ENCODE results near the gene ACAD9. TPM values are rescaled to one million over a fixed set of nuclear protein-coding genes. Genes with fewer than 3 reads are reported as not detected.

Gene ACAD9
- total and polyA plus RNA-seq, 2 of the 13 experiments (the other 11 are each of a cell fraction or from before 2014, with no cell fraction given) = 15.3 to 38.2 TPM

GRCh38 chr3:128929364-128929763 is 49.9 kb downstream of the ACAD9 start:
- no peak for DNase-seq (ENCODE audit: low spot score)

GRCh38 chr3:128931046-128931445 is 51.6 kb downstream of the ACAD9 start:
- H3K36me3 ChIP-seq (replicated peaks in 1 of 2; ENCODE audit: control insufficient read depth in 1 of 2, insufficient read depth in 2 of 2, low read length in 2 of 2) = no peaks in the 10 kb centered on the region
- no TSS peak for BruUV-seq (replicated peaks)
- no peaks in the 10 kb centered on the region for H3K79me2 ChIP-seq (ENCODE audit: insufficient read depth, low read length)
- ATAC-seq (no peak), DNase-seq (ENCODE audit: low spot score) (no peak), FAIRE-seq (no peak)
- WGBS (ENCODE audit: low lambda C conversion rate) = 50% methylated on average over 10 of the region's 10 CpGs
- peaks cover 0 to 16% of the 10 kb centered on the region in 2 experiments; a peak in 2 of 5 replicates for H3K27me3 ChIP-seq (ENCODE audit: control insufficient read depth in 1 of 2, insufficient read depth in 2 of 2, low read length in 2 of 2)
- no peak overlapping the region for H3K4me3 ChIP-seq (replicated peaks in 1 of 3; ENCODE audit: insufficient read depth in 1 of 3, low read depth in 2 of 3, low read length in 3 of 3)
- no peaks in the 10 kb centered on the region for H4K20me1 ChIP-seq (ENCODE audit: insufficient read depth, low read length)
- H2AFZ ChIP-seq (ENCODE audit: low read length) = no peak overlapping the region
- H3K9me3 ChIP-seq (ENCODE audit: low read length) = no peaks in the 10 kb centered on the region
- intact Hi-C loops (cut with micrococcal nuclease; ENCODE audit: unreplicated experiment) (no loop called here), in situ Hi-C loops (cut with HindIII; ENCODE audit: extremely low pct_ligation_motif_present, low pct_unique_long_range_greater_than_20kb) (no loop called here)
- H3K9ac ChIP-seq (ENCODE audit: insufficient read depth, low read depth, low read length) = no peak overlapping the region
- no peak overlapping the region for H3K4me2 ChIP-seq (ENCODE audit: low read depth, low read length)
- no peak overlapping the region for H3K27ac ChIP-seq (ENCODE audit: extremely low read length, insufficient read depth, low read length)
- ChIA-PET CTCF (ENCODE audit: low intra/inter-chr PET ratio, low total read pairs) (no interaction called here), POLR2A (no interaction called here)
- 0 out of 2 replicates have a peak, but pooled peaks cover 8% of the 10 kb centered on the region for H3K4me1 ChIP-seq (ENCODE audit: insufficient read depth, low read length)
- TF ChIP-seq SMYD3 (CRISPR knock-in tag; IDR thresholded peaks at IDR 0.05) (no peak), RELA (CRISPR knock-in tag; IDR thresholded peaks at IDR 0.05) (no peak), ZNF775 (CRISPR knock-in tag; IDR thresholded peaks at IDR 0.05; ENCODE audit: borderline replicate concordance) (no peak), THRA (CRISPR knock-in tag; IDR thresholded peaks at IDR 0.05; ENCODE audit: borderline replicate concordance) (no peak), ZHX2 (IDR thresholded peaks at IDR 0.05; ENCODE audit: low read depth) (no peak), ZHX2 (CRISPR knock-in tag; IDR thresholded peaks at IDR 0.05; ENCODE audit: borderline replicate concordance) (no peak), ZNF205 (CRISPR knock-in tag; IDR thresholded peaks at IDR 0.05) (no peak), STAT5B (CRISPR knock-in tag; IDR thresholded peaks at IDR 0.05) (no peak)

More at GRCh38 chr3:128929364-128929763, 49.9 kb downstream of the ACAD9 start:
- no peak overlapping the region for H3K4me3 ChIP-seq (replicated peaks in 1 of 3; ENCODE audit: insufficient read depth in 1 of 3, low read depth in 2 of 3, low read length in 3 of 3)
- FAIRE-seq (no peak), ATAC-seq (no peak)
- no peaks in the 10 kb centered on the region for H3K79me2 ChIP-seq (ENCODE audit: insufficient read depth, low read length)
- H4K20me1 ChIP-seq (ENCODE audit: insufficient read depth, low read length) = no peaks in the 10 kb centered on the region
- no peaks in the 10 kb centered on the region for H3K4me1 ChIP-seq (ENCODE audit: insufficient read depth, low read length)
- in situ Hi-C loops (cut with HindIII; ENCODE audit: extremely low pct_ligation_motif_present, low pct_unique_long_range_greater_than_20kb) (no loop called here), intact Hi-C loops (cut with micrococcal nuclease; ENCODE audit: unreplicated experiment) (no loop called here)
- WGBS (ENCODE audit: low lambda C conversion rate) = 55% methylated on average over 3 of the region's 3 CpGs
- CTCF ChIA-PET (ENCODE audit: low intra/inter-chr PET ratio, low total read pairs) = no interaction called here
- no peak overlapping the region for H2AFZ ChIP-seq (ENCODE audit: low read length)
- H3K9me3 ChIP-seq (ENCODE audit: low read length) = no peaks in the 10 kb centered on the region; the same call in 1 of the 2 replicates
- no peak overlapping the region for H3K27ac ChIP-seq (ENCODE audit: extremely low read length, insufficient read depth, low read length)
- no TSS peak for BruUV-seq (replicated peaks)
- no peak for TF ChIP-seq JUND (CRISPR knock-in tag; IDR thresholded peaks at IDR 0.05)
- no peak for TF ChIP-seq TAF1 (CRISPR knock-in tag; IDR thresholded peaks at IDR 0.05)
- no peak for TF ChIP-seq ZNF660 (CRISPR knock-in tag; IDR thresholded peaks at IDR 0.05; ENCODE audit: borderline replicate concordance, low read depth)
- no peak for TF ChIP-seq KDM2A (CRISPR knock-in tag; IDR thresholded peaks at IDR 0.05; ENCODE audit: borderline replicate concordance, low read depth)
- TF ChIP-seq SIN3B (IDR thresholded peaks at IDR 0.05; ENCODE audit: low read length) = no peak
- no peak for TF ChIP-seq GATAD1 (CRISPR knock-in tag; IDR thresholded peaks at IDR 0.05)
- TF ChIP-seq U2AF2 (IDR thresholded peaks at IDR 0.05; ENCODE audit: low read depth, low read length) = no peak
- TF ChIP-seq ZNF326 (CRISPR knock-in tag; IDR thresholded peaks at IDR 0.05; ENCODE audit: borderline replicate concordance) = no peak
- no peak for TF ChIP-seq ARID2 (CRISPR knock-in tag; IDR thresholded peaks at IDR 0.05; ENCODE audit: borderline replicate concordance)
- no peak for TF ChIP-seq ZNF251 (CRISPR knock-in tag; IDR thresholded peaks at IDR 0.05)
- TF ChIP-seq NR2F6 (IDR thresholded peaks at IDR 0.05) = no peak
- TF ChIP-seq NR2F6 (CRISPR knock-in tag; IDR thresholded peaks at IDR 0.05) = no peak
- TF ChIP-seq SALL2 (CRISPR knock-in tag; IDR thresholded peaks at IDR 0.05) = no peak
- TF ChIP-seq SMARCC2 (IDR thresholded peaks at IDR 0.05) = no peak
- no peak for TF ChIP-seq ZNF263 (CRISPR knock-in tag; IDR thresholded peaks at IDR 0.05)
- H3K36me3 ChIP-seq (replicated peaks in 1 of 2; ENCODE audit: control insufficient read depth in 1 of 2, insufficient read depth in 2 of 2, low read length in 2 of 2) = no peaks in the 10 kb centered on the region
- H3K27me3 ChIP-seq (ENCODE audit: control insufficient read depth in 1 of 2, insufficient read depth in 2 of 2, low read length in 2 of 2) = peaks cover 0 to 16% of the 10 kb centered on the region in 2 experiments; a peak in 2 of 5 replicates
- no peak overlapping the region for H3K4me2 ChIP-seq (ENCODE audit: low read depth, low read length)
- POLR2A ChIA-PET = no interaction called here
- H3K9ac ChIP-seq (ENCODE audit: insufficient read depth, low read depth, low read length) = no peak overlapping the region

All from HepG2 (cell line).